ENCODE data around the gene LRRC52.

- no peak for TF ChIP-seq CTCF (IDR thresholded peaks at IDR 0.05)
- TF ChIP-seq POLR2A (IDR thresholded peaks at IDR 0.05) = no peak
Measured at GRCh38 chr1:165537356-165538109, 6.3 kb upstream of the LRRC52 start.

All from body of pancreas (tissue), 4 donors.